HG02852 (cell line): Measurements from ENCODE around the gene SOX15.

Experiments
- ATAC-seq: cut with Tn5 transposase; IDR thresholded peaks from one replicate; pipeline ENCODE4 v1.9.1; 2021; ENCODE audit warnings: mild to moderate bottlenecking, moderate library complexity; ENCODE audit not compliant: unreplicated experiment

SOX15 gene

GRCh38 chr17:7579001-7579833 lies 10.7 kb downstream of the SOX15 start, which contains the start of gene CD68:
Gene CD68, plus strand, starts transcription at chr17:7579638. Its CDS starts 40 bp downstream, at chr17:7579678.
- ATAC-seq: no peak

GRCh38 chr17:7577327-7578199 lies 12.3 kb downstream of the SOX15 start:
- no peak for ATAC-seq

DNA sequence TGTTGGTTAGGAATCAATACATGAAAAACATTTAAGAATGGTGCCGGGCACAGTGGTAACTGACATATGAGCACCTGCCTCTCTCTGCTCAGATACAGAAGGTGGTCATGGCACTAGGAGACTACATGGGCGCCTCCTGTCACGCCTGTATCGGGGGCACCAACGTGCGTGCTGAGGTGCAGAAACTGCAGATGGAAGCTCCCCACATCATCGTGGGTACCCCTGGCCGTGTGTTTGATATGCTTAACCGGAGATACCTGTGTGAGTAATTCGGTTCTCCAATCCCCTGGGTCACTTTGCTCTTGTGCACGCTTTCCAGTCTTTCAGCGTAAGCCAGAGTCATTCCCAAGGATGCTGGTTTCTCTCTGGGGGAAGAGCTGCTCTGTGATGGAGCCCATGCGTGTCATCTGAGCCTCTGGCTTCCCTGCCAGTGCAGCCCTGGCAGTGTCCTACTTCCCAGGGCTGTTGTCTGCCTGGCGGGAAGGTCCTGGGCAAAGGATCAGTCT lies 13.4 kb downstream of the SOX15 start:
- ATAC-seq: no peak

- no peak for ATAC-seq
Observed at GRCh38 chr17:7575959-7576358, 13.9 kb downstream of the SOX15 start.

DNA sequence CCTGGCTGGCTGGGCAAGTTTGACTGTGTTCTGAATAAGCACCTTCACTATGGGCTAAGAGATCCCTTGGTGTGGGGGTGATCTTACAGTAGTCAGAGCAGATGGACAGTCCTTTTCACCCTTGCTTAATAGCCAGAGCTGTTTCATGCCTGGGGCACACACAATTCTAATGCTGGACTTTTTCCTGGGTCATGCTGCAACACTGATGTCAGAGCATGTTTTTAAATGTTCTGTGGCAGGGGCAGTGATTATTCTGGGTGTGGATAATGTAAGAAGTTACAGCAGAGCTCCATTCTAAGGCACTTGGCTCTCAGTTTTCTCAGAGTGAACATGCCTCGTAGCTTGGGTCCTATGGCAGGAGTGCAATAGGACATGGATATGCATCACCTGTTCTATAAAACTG lies 14.4 kb downstream of the SOX15 start:
- no peak for ATAC-seq

GRCh38 chr17:7574176-7574953 lies 15.5 kb downstream of the SOX15 start:
- no peak for ATAC-seq

DNA sequence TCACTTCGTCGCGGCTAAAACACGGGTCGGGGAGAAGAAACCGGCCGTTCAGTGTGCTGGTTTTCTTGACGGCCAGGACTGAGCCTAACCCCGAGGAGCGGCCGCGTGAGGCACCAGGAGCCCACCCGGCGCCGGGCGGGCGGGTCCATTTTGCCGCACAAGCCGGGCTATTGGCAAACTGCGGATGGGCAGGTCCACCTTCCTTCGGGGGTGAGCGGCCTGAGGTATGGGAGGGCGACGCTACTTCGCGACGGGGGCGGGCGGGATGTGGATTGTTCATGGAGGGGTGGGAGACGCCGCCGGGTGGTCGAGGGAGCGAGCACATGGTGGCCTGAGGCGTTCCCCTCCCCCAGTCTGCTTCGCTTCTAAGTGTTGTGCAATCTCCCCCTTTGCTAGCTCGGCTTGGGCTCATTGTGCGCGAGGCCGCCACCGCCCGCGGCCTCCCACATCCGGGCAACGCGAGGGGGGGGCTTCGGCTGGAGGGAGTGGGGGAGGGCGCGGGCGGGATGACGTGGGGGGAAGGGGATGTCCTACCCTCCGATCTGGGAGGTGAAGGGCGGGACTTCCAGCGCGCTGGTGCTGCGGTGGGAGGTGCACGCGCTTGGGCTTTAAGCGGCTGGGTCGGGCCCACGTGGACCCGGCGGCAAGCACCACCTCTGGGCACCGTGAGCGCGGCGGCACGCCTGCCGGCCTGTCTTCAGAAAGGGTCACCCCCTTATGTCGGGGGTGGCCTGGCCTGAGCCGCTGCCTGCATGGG lies 16.4 kb downstream of the SOX15 start:
- ATAC-seq: no peak

DNA sequence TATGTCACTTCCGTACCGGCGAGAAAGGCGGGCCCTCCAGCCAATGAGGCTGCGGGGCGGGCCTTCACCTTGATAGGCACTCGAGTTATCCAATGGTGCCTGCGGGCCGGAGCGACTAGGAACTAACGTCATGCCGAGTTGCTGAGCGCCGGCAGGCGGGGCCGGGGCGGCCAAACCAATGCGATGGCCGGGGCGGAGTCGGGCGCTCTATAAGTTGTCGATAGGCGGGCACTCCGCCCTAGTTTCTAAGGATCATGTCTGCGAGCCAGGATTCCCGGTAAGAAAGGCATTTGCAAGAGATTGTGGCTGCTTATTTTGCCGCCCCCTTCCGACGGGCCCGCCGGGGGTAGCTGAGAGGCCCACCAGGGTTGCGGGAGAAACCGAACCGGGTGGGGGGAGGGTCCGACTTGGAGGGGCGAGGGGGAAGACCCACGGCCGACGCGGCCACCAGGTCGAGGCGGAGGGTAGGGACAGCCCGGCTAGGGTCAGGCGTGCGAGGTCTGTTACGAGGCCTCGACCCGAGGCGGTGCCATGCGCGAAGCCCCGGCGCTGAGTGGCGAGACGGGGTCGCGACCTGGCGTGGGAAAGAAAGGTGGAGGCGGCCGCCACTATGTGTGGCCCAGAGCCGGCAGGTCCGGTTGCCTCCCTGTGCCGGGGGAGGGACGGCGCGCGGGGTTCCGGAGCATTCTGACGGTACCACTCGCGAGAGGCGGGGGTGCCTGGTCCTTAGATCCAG lies 17.1 kb downstream of the SOX15 start:
- peak; percentile 84 for ATAC-seq

- ATAC-seq: no peak
Observed at GRCh38 chr17:7572338-7572587, 17.6 kb downstream of the SOX15 start.

DNA sequence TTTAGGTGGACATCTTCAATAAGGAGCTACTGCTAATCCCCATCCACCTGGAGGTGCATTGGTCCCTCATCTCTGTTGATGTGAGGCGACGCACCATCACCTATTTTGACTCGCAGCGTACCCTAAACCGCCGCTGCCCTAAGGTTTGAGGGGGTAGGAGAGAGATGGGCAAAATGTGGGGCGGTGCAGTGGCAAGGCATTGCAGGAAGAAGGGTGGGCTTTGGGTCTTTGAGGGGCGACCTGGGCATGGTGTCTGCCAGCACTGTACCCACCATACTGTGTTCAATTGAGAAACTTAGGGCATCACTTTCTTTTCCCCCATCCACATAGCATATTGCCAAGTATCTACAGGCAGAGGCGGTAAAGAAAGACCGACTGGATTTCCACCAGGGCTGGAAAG lies 19.5 kb downstream of the SOX15 start:
- no peak for ATAC-seq

GRCh38 chr17:7569571-7569970 lies 20.3 kb downstream of the SOX15 start:
- no peak for ATAC-seq

DNA sequence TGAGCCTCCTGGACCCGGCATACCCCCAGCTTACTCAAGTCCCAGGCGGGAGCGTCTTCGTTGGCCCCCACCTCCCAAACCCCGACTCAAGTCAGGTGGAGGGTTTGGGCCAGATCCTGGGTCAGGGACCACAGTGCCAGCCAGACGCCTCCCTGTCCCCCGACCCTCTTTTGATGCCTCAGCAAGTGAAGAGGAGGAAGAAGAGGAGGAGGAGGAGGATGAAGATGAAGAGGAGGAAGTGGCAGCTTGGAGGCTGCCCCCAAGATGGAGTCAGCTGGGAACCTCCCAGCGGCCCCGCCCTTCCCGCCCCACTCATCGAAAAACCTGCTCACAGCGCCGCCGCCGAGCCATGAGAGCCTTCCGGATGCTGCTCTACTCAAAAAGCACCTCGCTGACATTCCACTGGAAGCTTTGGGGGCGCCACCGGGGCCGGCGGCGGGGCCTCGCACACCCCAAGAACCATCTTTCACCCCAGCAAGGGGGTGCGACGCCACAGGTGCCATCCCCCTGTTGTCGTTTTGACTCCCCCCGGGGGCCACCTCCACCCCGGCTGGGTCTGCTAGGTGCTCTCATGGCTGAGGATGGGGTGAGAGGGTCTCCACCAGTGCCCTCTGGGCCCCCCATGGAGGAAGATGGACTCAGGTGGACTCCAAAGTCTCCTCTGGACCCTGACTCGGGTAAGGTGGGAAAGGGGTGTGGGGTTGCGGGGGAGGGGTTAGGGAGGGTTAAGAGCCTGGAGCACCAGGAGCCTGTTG lies 26.6 kb downstream of the SOX15 start:
- no peak for ATAC-seq

DNA sequence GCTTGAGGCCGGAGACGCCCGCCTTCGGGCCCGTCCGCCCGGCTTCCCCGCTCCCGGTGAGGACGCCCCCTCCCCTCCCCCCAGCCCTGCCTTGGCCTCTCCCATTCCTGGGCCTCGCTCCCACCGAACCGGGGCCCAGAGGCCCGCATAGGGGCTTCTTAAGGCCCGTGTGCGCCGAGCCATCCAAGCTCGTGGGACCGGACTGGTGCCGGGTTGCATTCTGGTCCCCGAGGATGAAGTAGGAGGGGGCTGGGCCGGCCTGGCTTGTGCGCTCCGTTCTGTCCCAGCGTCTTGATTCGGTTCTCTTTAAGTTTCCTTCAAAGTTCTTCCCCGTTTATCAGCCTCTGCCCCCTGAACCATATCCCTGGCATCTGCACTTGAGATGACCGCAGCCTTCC lies 27.7 kb downstream of the SOX15 start:
- peak; percentile 6 for ATAC-seq

- ATAC-seq: peak; percentile 55
Observed at GRCh38 chr17:7561589-7562207, 28.2 kb downstream of the SOX15 start, which contains the start of gene SENP3. Gene SENP3, plus strand, starts transcription at chr17:7561919. Its CDS starts 1,158 bp downstream, at chr17:7563077.

DNA sequence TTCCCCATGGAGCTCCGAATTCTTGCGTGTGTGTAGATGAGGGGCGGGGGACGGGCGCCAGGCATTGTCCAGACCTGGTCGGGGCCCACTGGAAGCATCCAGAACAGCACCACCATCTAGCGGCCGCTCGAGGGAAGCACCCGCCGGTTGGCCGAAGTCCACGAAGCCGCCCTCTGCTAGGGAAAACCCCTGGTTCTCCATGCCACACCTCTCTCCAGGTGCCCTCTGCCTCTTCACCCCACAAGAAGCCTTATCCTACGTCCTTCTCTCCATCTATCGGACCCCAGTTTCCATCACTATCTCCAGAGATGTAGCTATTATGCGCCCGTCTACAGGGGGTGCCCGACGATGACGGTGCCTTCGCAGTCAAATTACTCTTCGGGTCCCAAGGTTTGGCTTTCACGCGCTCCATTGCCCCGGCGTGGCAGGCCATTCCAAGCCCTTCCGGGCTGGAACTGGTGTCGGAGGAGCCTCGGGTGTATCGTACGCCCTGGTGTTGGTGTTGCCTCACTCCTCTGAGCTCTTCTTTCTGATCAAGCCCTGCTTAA lies 28.8 kb downstream of the SOX15 start:
- ATAC-seq: peak; percentile 47

GRCh38 chr17:7560172-7561027 lies 29.5 kb downstream of the SOX15 start:
- no peak for ATAC-seq
